ENCODE results near the gene CPA4.

The CPA4 gene

DNA sequence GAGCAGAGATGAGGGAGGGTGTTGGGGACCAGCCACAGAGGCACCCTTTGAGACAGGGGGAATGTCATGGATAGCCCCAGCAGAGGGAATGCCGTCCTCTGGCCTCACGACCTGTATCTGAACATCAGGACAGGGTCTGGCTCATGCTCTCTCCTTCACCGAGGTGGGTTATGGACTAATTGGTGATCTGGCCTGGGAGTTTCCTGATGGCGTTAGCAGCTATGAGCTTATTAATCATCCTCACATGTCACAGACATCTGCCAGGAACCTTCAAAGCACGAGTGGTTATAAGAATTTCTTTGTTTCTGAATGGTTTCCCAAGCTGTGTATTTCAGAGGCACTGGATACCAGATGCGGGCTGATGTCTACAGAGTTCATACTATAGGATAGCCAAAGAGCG is 6.9 kb downstream of the CPA4 start:
- Histone ChIP-seq H3K27me3 (ENCODE audit: insufficient read depth, poor library complexity, severe bottlenecking) (peaks cover 2% of the 10 kb centered on the region), H3K4me3 (replicated peaks; ENCODE audit: insufficient read depth, low read length) (no peak overlapping the region), H3K27ac (replicated peaks) (no peak overlapping the region)
- no peak for DNase-seq (ENCODE audit: low read depth in 1 of 2, low spot score in 1 of 2)
- TF ChIP-seq, protein P1, sequence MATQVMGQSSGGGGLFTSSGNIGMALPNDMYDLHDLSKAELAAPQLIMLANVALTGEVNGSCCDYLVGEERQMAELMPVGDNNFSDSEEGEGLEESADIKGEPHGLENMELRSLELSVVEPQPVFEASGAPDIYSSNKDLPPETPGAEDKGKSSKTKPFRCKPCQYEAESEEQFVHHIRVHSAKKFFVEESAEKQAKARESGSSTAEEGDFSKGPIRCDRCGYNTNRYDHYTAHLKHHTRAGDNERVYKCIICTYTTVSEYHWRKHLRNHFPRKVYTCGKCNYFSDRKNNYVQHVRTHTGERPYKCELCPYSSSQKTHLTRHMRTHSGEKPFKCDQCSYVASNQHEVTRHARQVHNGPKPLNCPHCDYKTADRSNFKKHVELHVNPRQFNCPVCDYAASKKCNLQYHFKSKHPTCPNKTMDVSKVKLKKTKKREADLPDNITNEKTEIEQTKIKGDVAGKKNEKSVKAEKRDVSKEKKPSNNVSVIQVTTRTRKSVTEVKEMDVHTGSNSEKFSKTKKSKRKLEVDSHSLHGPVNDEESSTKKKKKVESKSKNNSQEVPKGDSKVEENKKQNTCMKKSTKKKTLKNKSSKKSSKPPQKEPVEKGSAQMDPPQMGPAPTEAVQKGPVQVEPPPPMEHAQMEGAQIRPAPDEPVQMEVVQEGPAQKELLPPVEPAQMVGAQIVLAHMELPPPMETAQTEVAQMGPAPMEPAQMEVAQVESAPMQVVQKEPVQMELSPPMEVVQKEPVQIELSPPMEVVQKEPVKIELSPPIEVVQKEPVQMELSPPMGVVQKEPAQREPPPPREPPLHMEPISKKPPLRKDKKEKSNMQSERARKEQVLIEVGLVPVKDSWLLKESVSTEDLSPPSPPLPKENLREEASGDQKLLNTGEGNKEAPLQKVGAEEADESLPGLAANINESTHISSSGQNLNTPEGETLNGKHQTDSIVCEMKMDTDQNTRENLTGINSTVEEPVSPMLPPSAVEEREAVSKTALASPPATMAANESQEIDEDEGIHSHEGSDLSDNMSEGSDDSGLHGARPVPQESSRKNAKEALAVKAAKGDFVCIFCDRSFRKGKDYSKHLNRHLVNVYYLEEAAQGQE (IDR thresholded peaks at IDR 0.05; ENCODE audit: insufficient replicate concordance, low read depth), result no peak
- no peak for TF ChIP-seq SPI1 (IDR thresholded peaks at IDR 0.05; ENCODE audit: borderline replicate concordance, low read depth)

DNA sequence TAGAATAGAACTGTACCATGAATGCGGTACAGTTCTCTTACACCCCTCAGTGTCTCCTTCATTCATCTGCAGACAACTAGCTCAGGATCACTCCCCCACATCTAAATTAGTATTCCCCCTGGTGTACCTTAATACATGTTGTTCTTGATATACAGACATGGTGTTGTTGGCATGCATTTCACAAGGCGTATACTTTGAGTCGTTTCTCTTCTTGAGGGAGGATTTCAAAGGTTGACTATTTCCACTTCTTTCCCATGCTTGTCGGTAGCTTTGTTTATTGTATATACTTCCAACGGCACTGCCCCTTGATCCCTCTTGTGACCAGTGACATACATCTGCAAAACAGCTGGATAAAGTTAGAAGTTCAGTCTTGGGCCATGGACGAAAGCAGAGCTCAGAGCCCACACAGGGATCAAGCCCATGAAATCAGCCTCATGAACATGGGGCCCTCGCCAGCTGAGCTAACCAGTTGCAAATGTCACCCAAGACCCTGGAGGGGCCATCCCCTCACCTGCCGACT is 8.6 kb downstream of the CPA4 start:
- H3K27me3 ChIP-seq (ENCODE audit: insufficient read depth, poor library complexity, severe bottlenecking), result peaks cover 2% of the 10 kb centered on the region
- TF ChIP-seq GABPA (IDR thresholded peaks at IDR 0.05; ENCODE audit: low read depth), result no peak
- TF ChIP-seq, protein P2, sequence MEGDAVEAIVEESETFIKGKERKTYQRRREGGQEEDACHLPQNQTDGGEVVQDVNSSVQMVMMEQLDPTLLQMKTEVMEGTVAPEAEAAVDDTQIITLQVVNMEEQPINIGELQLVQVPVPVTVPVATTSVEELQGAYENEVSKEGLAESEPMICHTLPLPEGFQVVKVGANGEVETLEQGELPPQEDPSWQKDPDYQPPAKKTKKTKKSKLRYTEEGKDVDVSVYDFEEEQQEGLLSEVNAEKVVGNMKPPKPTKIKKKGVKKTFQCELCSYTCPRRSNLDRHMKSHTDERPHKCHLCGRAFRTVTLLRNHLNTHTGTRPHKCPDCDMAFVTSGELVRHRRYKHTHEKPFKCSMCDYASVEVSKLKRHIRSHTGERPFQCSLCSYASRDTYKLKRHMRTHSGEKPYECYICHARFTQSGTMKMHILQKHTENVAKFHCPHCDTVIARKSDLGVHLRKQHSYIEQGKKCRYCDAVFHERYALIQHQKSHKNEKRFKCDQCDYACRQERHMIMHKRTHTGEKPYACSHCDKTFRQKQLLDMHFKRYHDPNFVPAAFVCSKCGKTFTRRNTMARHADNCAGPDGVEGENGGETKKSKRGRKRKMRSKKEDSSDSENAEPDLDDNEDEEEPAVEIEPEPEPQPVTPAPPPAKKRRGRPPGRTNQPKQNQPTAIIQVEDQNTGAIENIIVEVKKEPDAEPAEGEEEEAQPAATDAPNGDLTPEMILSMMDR (IDR thresholded peaks at IDR 0.05; ENCODE audit: insufficient read depth, low read length), result no peak
- TF ChIP-seq, protein P1 (IDR thresholded peaks at IDR 0.05; ENCODE audit: insufficient replicate concordance, low read depth), result no peak
- no peak for TF ChIP-seq POLR2AphosphoS5 (IDR thresholded peaks at IDR 0.05; ENCODE audit: low read depth)
- TF ChIP-seq SPI1 (IDR thresholded peaks at IDR 0.05; ENCODE audit: borderline replicate concordance, low read depth), result no peak
- DNase-seq (ENCODE audit: low read depth in 1 of 2, low spot score in 1 of 2), result no peak

DNA sequence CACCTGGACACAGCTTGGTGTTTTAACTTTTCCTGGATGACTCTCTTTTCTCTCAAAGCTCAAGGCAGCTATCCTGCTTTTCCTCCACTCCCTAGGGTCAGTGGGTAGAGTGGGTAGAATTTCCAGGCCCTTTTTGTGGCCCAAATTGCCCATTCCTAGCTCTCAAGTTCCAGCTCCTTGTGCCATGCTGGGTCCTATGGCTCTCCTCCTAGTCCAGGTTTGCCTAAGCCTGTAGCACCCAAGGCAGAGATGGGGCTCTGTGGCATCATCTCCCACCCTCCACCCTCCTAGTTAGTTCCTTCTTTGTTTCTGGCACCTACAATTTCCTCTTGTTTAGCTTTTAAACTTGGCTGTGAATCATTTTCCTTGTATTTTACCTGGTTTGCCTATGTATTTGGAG is 9.7 kb downstream of the CPA4 start:
- no peak for DNase-seq (ENCODE audit: low read depth in 1 of 2, low spot score in 1 of 2)
- H3K27ac ChIP-seq (replicated peaks), result no peak overlapping the region
- no peak for TF ChIP-seq GABPA (IDR thresholded peaks at IDR 0.05; ENCODE audit: low read depth)
- TF ChIP-seq, protein P1 (IDR thresholded peaks at IDR 0.05; ENCODE audit: insufficient replicate concordance, low read depth), result no peak
- TF ChIP-seq POLR2AphosphoS5 (IDR thresholded peaks at IDR 0.05; ENCODE audit: low read depth), result no peak
- TF ChIP-seq, protein P2 (IDR thresholded peaks at IDR 0.05; ENCODE audit: insufficient read depth, low read length), result no peak
- no peak for TF ChIP-seq SPI1 (IDR thresholded peaks at IDR 0.05; ENCODE audit: borderline replicate concordance, low read depth)
- peaks cover 2% of the 10 kb centered on the region for H3K27me3 ChIP-seq (ENCODE audit: insufficient read depth, poor library complexity, severe bottlenecking)
- H3K4me3 ChIP-seq (replicated peaks; ENCODE audit: insufficient read depth, low read length), result no peak overlapping the region

More for the DNA sequence above, 8.6 kb downstream of the CPA4 start:
- Histone ChIP-seq H3K4me3 (replicated peaks; ENCODE audit: insufficient read depth, low read length) (no peak overlapping the region), H3K27ac (replicated peaks) (no peak overlapping the region)
